Ovary (tissue), 3 donors: ENCODE measurements around the gene SHISA9.

Experiments
- POLR2A ChIP-seq: fragments of 450-650 bp; IDR thresholded peaks from one replicate; pipeline ENCODE4 v1.6.1; 2017; ENCODE audit warnings: antibody characterized with exemption, mild to moderate bottlenecking, moderate library complexity
- TF ChIP-seq, protein P1 (sequence below), 3 donors: fragments of 450-650 bp in 2 of 3; fragments of 200-600 bp in 1 of 3; IDR thresholded peaks; one replicate each; pipeline versions ENCODE4 v1.5.1 to v1.8.0; 2016 to 2022; ENCODE audit warnings: antibody characterized with exemption in 3 of 3, mild to moderate bottlenecking in 1 of 3
- donor health status: DM: no; HTN: no; CAD: no.

DNA sequence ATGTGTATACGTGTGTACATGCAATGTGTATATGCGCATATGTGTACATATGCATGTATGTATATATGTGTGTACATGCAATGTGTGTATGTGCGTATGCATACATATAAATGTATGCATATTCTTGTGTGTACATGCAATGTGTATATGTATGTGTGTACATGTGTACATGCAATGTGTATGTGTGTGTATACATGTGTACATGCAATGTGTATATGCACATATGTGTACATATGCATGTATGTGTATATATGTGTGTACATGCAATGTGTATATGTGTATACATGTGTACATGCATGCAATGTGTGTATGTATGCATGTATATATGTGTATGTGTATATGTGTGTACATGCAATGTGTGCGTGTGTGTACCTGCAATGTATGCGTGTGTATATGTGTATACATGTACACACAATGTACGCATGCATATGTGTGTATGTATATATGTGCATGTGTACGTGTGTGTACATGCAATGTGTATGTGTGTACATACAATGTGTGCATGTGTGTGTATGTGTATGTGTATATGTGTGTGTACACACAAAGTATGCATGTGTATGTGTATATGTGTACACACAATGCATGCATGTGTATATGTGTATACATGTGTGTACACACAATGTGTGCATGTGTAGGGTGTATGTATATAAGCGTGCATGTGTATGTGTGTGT, 167.7 kb downstream of the SHISA9 start:
- no peak for TF ChIP-seq POLR2A
- TF ChIP-seq, protein P1, sequence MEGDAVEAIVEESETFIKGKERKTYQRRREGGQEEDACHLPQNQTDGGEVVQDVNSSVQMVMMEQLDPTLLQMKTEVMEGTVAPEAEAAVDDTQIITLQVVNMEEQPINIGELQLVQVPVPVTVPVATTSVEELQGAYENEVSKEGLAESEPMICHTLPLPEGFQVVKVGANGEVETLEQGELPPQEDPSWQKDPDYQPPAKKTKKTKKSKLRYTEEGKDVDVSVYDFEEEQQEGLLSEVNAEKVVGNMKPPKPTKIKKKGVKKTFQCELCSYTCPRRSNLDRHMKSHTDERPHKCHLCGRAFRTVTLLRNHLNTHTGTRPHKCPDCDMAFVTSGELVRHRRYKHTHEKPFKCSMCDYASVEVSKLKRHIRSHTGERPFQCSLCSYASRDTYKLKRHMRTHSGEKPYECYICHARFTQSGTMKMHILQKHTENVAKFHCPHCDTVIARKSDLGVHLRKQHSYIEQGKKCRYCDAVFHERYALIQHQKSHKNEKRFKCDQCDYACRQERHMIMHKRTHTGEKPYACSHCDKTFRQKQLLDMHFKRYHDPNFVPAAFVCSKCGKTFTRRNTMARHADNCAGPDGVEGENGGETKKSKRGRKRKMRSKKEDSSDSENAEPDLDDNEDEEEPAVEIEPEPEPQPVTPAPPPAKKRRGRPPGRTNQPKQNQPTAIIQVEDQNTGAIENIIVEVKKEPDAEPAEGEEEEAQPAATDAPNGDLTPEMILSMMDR (IDR thresholded peaks at IDR 0.05): no peak
